GM21825 (cell line): ENCODE results near the gene EIF3D.

ENCODE experiments used
- ATAC-seq: cut with Tn5 transposase; IDR thresholded peaks from one replicate; pipeline ENCODE4 v1.9.1; 2021; ENCODE audit warnings: mild to moderate bottlenecking, moderate library complexity; ENCODE audit not compliant: unreplicated experiment

Gene EIF3D

GRCh38 chr22:36510384-36510783 is 18.6 kb downstream of the EIF3D start:
- no peak for ATAC-seq

DNA sequence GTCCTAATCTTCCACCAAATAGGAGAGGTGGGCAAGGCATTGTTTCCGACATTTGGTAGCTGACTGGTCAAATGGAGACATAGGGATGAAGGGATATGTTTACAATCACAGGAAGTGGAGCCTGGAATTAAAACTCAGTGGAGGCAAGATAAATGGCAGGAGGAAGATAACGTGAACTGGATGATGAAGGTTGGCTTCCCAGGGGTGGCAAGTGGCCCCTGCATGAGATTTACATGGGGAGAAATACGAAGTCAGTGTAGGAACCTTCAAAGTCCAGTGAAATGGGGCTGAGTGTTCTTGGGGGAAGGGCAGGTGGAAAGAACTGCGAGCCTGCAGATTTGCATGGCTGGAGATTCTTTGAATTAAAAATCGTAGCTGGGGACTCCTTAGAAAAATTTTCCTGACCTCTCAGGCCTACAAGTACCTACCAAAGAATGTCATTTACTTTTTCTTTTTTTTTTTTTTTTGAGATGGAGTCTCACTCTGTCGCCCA is 21.4 kb downstream of the EIF3D start:
- ATAC-seq: no peak

DNA sequence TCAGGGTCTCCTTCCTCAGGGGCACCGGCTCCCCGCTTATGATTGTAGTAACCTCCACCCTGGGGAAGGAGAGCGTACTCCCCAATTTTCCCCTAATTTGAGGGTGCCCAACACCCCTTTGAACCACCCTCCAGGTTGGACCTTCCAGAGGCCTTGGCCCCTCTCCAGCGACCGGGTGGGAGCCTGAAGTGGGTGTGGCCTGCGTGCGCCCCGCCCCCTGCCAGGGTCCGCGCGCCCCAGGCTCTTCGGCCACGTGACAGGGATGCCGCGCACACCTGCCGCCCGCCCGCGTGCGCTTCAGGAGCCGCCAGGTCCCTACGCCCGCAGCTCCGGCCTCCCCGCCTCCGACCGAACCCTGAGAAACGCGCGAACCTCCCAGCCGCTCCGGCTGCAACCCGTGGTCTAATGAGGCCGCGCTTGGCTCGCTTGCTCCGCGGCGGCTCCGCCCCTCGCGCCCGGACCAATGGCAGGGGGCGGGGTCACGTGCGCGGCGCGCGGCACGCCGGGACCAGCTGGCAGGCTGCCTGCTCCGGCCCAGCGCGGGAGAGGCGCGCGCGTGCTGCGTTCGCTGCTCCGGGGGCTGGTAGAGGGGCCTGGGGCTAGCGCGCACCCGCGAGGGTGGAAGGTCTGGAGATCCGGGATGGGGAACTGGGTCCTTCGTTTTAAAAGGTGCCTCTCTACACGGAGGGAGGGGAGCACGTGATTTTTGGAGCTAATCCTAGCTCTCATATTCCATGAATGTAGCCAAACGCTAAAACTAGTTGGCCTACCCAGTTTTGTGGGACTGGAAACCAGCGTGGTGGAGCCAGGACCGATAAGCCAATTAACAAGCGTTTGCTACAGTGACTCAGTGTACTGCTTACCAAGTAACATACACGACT is 22.1 kb downstream of the EIF3D start, which contains the start of gene FOXRED2:
Gene FOXRED2 (minus strand): TSS at position 404 of the 881 bp plus-strand sequence. CDS start 618 bp downstream, outside the sequence.
- peak; percentile 70 for ATAC-seq

GRCh38 chr22:36505998-36506635 is 22.8 kb downstream of the EIF3D start:
- ATAC-seq: no peak

DNA sequence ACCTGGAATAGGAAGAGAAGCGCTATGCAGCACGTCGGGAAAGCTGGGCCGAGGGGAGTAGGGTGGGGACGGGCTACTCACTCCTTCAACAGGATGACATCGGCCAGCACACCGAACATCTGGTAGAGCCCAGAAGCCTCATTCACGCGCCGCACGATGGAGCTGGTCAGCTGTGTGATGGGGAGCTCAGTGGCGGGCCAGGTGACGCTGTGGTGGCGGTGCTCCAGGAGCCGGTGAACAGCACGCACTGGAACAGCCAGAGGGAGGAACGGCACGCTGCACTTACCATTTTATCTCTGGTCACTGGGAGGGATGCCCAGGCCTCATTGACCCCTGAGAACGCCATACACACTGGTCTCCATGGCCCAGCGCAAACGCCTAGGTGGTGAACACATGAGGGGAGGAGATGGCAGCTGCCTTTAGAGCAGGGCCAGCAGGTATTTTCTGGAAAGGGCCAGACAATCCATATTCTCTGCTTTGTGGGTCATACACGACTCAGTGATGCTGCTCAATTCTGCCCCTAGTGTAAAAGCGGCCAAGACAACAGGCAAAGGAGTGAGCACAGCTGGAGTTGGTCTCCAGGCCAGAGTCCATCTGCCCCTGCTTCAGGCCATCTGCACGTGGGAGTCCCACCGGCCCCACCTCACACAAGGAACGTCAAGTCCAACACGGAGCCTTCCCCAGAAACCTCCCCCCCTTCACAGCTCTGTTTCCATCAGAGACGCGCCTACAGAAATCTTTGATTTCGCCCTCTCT is 30.9 kb downstream of the EIF3D start:
- ATAC-seq: no peak

GRCh38 chr22:36493690-36494110 is 35.3 kb downstream of the EIF3D start:
- ATAC-seq: peak; percentile 65

GRCh38 chr22:36492109-36492508 is 36.9 kb downstream of the EIF3D start:
- ATAC-seq: no peak

DNA sequence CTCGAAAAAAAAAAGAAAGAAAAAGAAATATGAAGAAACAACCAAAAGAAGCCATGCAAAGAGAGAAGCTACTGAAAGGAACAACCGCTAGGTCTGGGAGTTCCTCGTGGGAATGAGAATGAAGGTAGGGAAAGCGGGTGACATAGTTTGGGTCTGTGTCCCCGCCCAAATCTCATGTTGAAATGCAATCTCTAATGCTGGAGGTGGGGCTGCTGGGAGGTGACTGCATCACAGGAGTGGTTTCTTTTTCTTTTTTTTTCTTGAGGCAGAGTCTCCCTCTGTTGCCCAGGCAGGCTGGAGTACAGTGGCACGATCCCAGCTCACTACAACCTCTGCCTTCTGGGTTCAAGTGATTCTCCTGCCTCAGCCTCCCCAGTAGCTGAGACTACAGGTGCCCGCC is 37.8 kb downstream of the EIF3D start:
- no peak for ATAC-seq

DNA sequence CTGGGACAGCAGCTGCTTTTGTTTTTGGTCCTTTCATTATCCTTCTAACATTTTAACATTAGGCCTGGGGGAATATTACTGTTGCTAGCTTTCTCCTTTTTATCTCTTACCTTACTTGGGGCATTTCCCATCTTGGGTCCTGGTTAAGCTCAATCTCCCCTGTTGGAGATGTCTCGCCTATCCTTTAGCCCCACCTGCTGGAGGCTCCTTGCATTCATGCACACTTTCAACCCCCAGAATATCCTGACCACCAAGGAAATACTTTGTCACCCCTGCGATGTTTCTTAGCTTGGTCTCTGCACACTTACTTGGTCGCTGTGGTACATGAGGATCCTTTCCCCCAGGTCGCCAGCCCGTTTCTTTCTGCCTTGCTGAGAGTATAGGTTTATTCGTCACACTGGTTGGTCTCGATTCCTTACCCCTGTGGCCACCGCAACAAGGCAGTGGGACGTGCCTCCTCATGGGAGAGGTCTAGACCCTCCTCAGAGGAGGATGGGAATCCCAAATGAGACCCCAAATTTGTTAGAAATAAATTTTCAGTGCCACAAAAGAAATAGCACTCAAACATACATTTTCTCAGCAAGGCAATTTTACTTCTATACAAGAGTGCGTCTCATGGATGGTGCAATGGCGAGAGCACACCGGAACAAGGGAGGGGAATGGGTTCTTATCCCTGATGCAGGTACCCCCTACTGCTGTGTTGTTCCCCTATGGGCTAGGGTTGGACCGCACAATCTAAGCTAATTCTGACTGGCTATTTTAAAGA is 42.2 kb downstream of the EIF3D start:
- no peak for ATAC-seq

DNA sequence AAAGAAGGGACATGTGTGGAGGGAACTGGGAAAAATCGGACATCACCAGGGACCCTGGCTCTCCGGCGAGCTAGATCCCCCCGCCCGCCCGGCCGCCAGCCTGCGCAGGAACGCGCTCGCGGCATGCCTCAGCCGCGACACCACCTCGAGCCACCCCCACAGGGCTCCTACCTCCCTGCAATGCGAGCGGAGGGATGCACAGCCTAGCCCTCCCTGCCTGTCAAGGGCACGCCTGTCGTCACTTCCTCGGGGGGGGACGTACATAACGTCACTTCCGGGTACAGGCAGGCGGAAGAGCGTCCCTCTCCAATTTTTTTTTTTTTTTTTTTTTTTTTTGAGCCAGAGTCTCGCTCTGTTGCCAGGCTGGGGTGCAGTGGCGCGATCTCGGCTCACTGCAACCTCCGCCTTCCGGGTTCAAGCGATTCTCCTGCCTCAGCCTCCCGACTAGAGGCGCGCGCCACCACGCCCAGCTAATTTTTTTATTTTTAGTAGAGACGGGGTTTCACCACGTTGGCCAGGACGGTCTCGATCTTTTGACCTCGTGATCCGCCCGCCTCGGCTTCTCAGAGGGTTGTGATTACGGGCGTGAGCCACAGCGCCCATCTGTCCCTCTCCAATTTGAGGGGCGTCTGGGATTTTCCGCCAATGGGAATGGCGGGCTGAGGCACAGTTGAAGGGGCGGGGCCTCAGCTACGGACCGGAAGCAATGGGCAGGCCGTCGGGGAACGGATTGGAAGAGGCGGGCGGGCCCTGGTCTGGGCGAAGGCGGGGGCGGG is 47.4 kb downstream of the EIF3D start, which contains the start of gene TXN2:
Gene TXN2 (minus strand): TSS at position 248 of the 776 bp plus-strand sequence. CDS start 803 bp downstream, outside the sequence.
- ATAC-seq: peak; percentile 82

- peak; percentile 3 for ATAC-seq
Observed at GRCh38 chr22:36480941-36481392, 48.0 kb downstream of the EIF3D start.

- ATAC-seq: no peak
Observed at GRCh38 chr22:36478966-36479365, 50.0 kb downstream of the EIF3D start.

- ATAC-seq: no peak
Observed at GRCh38 chr22:36475341-36475740, 53.6 kb downstream of the EIF3D start.

DNA sequence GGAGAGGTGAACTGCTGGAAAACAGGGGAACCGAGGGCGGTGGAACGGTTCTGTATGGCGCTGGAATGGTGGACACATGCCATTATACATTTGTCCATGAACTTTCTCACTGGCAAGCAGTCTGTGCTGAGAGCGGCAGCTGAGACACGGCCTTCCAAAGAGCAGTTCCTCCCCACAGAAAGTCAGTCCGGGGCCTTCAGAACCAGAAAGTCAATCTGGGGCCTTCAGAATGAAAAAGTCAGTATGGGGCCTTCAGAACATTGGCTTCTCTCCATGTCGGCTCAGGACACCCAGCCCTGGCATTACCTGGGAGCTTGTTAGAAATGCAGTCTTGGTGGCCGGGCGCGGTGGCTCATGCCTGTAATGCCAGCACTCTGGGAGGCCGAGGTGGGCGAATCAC is 56.3 kb downstream of the EIF3D start:
- ATAC-seq: no peak

- ATAC-seq: no peak
Observed at GRCh38 chr22:36471341-36471821, 57.6 kb downstream of the EIF3D start.

DNA sequence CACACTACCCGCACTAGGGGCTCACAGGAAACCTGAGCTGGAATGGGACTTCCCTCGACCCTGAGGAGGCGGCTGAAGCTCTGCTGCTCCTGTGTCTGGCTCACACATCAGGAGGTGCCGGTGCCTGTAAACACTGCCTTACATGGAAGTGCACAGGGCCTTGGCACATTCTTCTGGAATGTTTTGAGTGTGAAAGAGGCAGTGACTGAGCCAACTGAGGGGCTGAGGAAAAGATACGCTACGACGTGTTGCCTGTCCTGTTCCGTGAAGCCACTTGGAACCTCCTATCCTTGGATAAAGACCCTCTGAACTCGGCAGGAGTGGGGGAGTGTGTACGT is 58.0 kb downstream of the EIF3D start:
- no peak for ATAC-seq

GRCh38 chr22:36470162-36470993 is 58.6 kb downstream of the EIF3D start:
- no peak for ATAC-seq

DNA sequence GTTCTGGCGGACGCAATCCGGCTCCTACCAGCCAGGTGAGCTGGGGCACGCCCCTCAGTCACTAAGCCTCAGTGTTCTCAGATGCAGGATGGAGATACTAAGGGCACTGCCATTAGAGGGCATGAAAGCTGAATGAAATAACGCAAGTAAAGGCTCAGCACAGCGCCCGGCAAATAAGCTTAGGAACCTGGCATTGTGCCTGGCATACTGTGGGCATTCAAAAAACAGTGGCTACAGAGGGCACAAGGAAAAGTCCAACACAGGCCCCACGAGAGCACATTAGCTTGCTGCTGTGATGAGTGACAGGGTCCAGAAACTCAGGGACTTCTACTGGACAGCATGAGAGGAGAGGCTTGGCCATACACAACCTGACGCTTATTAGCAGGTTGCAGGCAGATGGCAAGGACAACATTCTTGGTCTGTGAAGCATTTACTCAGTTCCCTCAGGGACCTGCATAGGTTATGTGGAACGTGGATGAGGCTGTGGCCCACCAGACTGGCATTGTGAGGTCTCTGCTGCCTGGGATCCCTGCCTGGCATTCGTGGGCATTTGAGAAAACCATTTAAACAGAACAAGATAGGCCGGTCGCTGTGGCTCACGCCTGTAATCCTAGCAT is 59.8 kb downstream of the EIF3D start:
- ATAC-seq: no peak
